IPS-15b (cell line): ENCODE measurements around the gene NCKAP5.

Experiments
- H3K27me3 ChIP-seq: one replicate; pipeline ENCODE4 v1.6.1; 2013; ENCODE audit warnings: low read length; ENCODE audit not compliant: control insufficient read depth, insufficient read depth
- H3K36me3 ChIP-seq: one replicate; pipeline ENCODE4 v1.6.1; 2013; ENCODE audit warnings: low read length; ENCODE audit not compliant: control insufficient read depth, insufficient read depth
- H3K4me1 ChIP-seq: one replicate; pipeline ENCODE4 v1.6.1; 2013; ENCODE audit warnings: mild to moderate bottlenecking, low read length; ENCODE audit not compliant: control insufficient read depth, insufficient read depth
- H3K4me3 ChIP-seq: one replicate; pipeline ENCODE4 v1.5.1; 2013; ENCODE audit warnings: low read depth, low read length
- H3K9ac ChIP-seq: one replicate; pipeline ENCODE4 v1.6.1; 2013; ENCODE audit warnings: low read depth, mild to moderate bottlenecking, low read length
- H3K9me3 ChIP-seq: one replicate; pipeline ENCODE4 v1.6.1; 2013; ENCODE audit warnings: mild to moderate bottlenecking, low read length; ENCODE audit not compliant: control insufficient read depth, insufficient read depth

Gene NCKAP5

GRCh38 chr2:133363884-133364283 lies 204.4 kb downstream of the NCKAP5 start:
- H3K36me3 ChIP-seq = no peaks in the 10 kb centered on the region
- no peaks in the 10 kb centered on the region for H3K4me1 ChIP-seq
- H3K4me3 ChIP-seq = no peak overlapping the region
- H3K9ac ChIP-seq = no peak overlapping the region
- no peaks in the 10 kb centered on the region for H3K27me3 ChIP-seq
- H3K9me3 ChIP-seq = no peaks in the 10 kb centered on the region

- H3K4me3 ChIP-seq = no peak overlapping the region
- H3K4me1 ChIP-seq = no peaks in the 10 kb centered on the region
- no peaks in the 10 kb centered on the region for H3K27me3 ChIP-seq
- H3K36me3 ChIP-seq = no peaks in the 10 kb centered on the region
- no peak overlapping the region for H3K9ac ChIP-seq
- no peaks in the 10 kb centered on the region for H3K9me3 ChIP-seq
Observed at GRCh38 chr2:133362061-133362476, 206.2 kb downstream of the NCKAP5 start.

GRCh38 chr2:133360882-133361281 lies 207.4 kb downstream of the NCKAP5 start:
- Histone ChIP-seq H3K36me3 (no peaks in the 10 kb centered on the region), H3K4me1 (no peaks in the 10 kb centered on the region), H3K4me3 (no peak overlapping the region), H3K27me3 (no peaks in the 10 kb centered on the region), H3K9ac (no peak overlapping the region), H3K9me3 (no peaks in the 10 kb centered on the region)

DNA sequence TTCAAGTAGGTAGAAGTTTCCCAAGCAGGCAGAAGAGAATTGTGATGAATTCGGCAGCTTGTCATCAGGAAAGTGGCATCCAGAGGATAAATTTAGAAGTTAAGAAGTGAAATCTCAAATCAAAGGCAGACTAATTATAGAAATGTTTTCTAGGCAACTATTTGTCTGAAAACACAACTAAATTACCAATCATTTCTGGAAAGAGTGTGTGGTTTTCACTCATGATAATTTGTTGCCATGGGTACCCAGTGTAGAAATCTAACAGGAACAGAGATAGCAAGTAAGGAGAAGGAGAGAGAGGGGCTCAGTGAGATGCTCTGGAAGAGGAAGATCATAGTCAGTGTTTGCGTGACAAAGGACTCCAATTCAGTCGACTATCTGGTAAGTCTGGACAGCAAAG lies 208.1 kb downstream of the NCKAP5 start:
- Histone ChIP-seq H3K9ac (no peak overlapping the region), H3K4me3 (no peak overlapping the region), H3K27me3 (no peaks in the 10 kb centered on the region), H3K4me1 (no peaks in the 10 kb centered on the region), H3K9me3 (no peaks in the 10 kb centered on the region), H3K36me3 (no peaks in the 10 kb centered on the region)

DNA sequence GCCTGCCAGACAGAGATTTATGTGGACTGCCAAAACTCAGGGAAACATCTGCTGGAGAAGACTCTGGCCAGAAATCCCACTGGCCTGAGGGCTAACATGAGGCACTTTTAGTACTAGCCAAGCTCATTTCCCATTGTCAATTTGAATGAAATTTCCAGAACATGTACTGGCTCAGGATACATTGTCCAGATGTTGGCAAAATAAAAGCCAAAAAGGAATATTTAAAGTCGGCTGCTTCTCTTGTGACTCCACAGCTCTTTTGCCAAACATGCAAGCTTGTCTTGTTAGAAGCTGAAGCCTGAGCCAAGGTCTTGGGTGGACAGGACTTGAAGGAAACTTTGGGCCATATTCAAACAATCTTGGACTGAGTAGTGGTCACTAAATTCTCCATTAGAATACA lies 215.5 kb downstream of the NCKAP5 start:
- H3K36me3 ChIP-seq = no peaks in the 10 kb centered on the region
- H3K4me1 ChIP-seq = no peaks in the 10 kb centered on the region
- H3K9me3 ChIP-seq = no peaks in the 10 kb centered on the region
- H3K4me3 ChIP-seq = no peak overlapping the region
- no peaks in the 10 kb centered on the region for H3K27me3 ChIP-seq
- no peak overlapping the region for H3K9ac ChIP-seq

GRCh38 chr2:133346654-133347053 lies 221.6 kb downstream of the NCKAP5 start:
- no peaks in the 10 kb centered on the region for H3K27me3 ChIP-seq

GRCh38 chr2:133345638-133346037 lies 222.6 kb downstream of the NCKAP5 start:
- H3K27me3 ChIP-seq = no peaks in the 10 kb centered on the region
- H3K36me3 ChIP-seq = no peaks in the 10 kb centered on the region
- H3K4me3 ChIP-seq = no peak overlapping the region
- H3K9ac ChIP-seq = no peak overlapping the region
- peaks cover 9% of the 10 kb centered on the region for H3K4me1 ChIP-seq
- no peaks in the 10 kb centered on the region for H3K9me3 ChIP-seq

More at GRCh38 chr2:133346654-133347053, 221.6 kb downstream of the NCKAP5 start:
- no peak overlapping the region for H3K9ac ChIP-seq
- H3K36me3 ChIP-seq = no peaks in the 10 kb centered on the region
- peaks cover 9% of the 10 kb centered on the region for H3K4me1 ChIP-seq
- no peaks in the 10 kb centered on the region for H3K9me3 ChIP-seq
- no peak overlapping the region for H3K4me3 ChIP-seq

- Histone ChIP-seq H3K36me3 (no peaks in the 10 kb centered on the region), H3K9ac (no peak overlapping the region), H3K4me3 (no peak overlapping the region), H3K27me3 (no peaks in the 10 kb centered on the region), H3K4me1 (peaks cover 9% of the 10 kb centered on the region), H3K9me3 (no peaks in the 10 kb centered on the region)
Observed at GRCh38 chr2:133344849-133345248, 223.4 kb downstream of the NCKAP5 start.

DNA sequence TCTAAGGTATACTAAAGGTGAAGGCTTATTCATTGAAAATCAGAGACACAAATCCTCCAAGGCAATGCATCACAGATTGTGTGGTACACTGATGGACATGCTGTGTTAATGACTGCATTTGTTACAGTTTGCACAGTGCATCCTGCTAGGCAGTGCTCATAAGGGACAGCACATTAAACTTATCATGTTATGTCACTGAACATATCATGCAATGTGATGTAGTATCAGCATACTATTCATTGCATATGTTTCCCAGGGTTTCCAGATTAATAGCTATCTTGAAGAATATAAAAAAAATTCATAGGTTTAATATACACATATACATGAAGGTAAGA lies 225.3 kb downstream of the NCKAP5 start:
- Histone ChIP-seq H3K9ac (no peak overlapping the region), H3K36me3 (no peaks in the 10 kb centered on the region), H3K9me3 (no peaks in the 10 kb centered on the region), H3K27me3 (no peaks in the 10 kb centered on the region), H3K4me3 (no peak overlapping the region), H3K4me1 (peaks cover 9% of the 10 kb centered on the region)

DNA sequence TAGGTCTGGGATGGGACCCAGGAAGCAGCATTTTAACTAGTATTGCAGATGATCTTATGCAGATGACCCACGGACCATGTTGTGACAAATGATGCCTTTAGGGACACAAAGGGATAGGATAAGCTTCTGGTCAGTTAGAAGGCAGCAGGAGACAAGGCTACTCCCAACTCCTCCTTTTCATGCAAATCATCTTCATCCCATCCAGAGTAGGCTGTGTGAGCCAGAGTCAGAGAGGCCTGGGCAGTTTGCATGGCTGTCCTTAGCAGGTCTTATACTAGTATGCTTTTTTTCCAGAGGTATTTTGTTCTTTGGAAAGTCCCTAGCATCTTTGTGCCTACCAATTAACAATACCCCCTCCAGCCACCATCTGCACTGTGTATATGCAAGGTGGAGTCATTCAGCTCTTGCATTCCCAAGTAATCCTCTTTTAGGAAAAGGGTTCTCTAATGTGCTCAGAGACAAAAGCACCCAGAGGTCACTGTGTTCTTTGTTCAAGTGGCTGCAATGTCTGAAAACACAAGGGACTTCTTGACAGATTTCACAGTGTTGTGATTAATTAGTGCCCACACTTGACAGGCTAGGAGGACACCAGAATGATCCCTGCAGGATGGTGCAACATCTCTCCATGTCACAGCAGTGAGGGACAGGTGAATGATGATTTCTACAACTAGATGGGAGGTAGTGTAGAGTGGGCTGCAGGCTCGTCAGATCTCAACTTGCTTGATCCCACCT lies 225.8 kb downstream of the NCKAP5 start:
- H3K9me3 ChIP-seq = no peaks in the 10 kb centered on the region
- H3K4me1 ChIP-seq = peaks cover 9% of the 10 kb centered on the region
- H3K9ac ChIP-seq = no peak overlapping the region
- no peaks in the 10 kb centered on the region for H3K27me3 ChIP-seq
- no peaks in the 10 kb centered on the region for H3K36me3 ChIP-seq
- H3K4me3 ChIP-seq = no peak overlapping the region

GRCh38 chr2:133341575-133341974 lies 226.7 kb downstream of the NCKAP5 start:
- Histone ChIP-seq H3K9ac (no peak overlapping the region), H3K27me3 (no peaks in the 10 kb centered on the region), H3K36me3 (no peaks in the 10 kb centered on the region), H3K9me3 (no peaks in the 10 kb centered on the region), H3K4me3 (no peak overlapping the region), H3K4me1 (peaks cover 9% of the 10 kb centered on the region)

- Histone ChIP-seq H3K9me3 (no peaks in the 10 kb centered on the region), H3K4me3 (no peak overlapping the region), H3K27me3 (no peaks in the 10 kb centered on the region), H3K4me1 (peaks cover 15% of the 10 kb centered on the region), H3K9ac (no peak overlapping the region), H3K36me3 (no peaks in the 10 kb centered on the region)
Observed at GRCh38 chr2:133338224-133338623, 230.0 kb downstream of the NCKAP5 start.
